Panc1 (cell line): ENCODE measurements around the gene TMEM106A. TPM values are rescaled to one million over a fixed set of nuclear protein-coding genes. Genes with fewer than 3 reads are reported as not detected.

Experiments used
- ATAC-seq: fragments of 200-7000 bp; cut with Tn5 transposase; 2 replicates; pipeline ENCODE4 v1.9.1; 2020; ENCODE audit warnings: mild to moderate bottlenecking, moderate library complexity
- BruUV-seq: library from RNA; stranded (reverse); fragments of 400-500 nt; replicated peaks from 2 replicates; lab custom pipeline; 2021; lab: Mats Ljungman, UMichigan
- CTCF ChIA-PET: fragments of 300-600 bp; sonication (Branson Sonifier 250); formaldehyde crosslinking; loops from one replicate; lab custom pipeline; 2022; ENCODE audit warnings: antibody characterized with exemption; lab: Charles Lee
- POLR2A ChIA-PET: fragments of 300-600 bp; sonication (Branson Sonifier 250); formaldehyde crosslinking; loops from one replicate; lab custom pipeline; 2022; ENCODE audit warnings: antibody characterized with exemption; lab: Charles Lee
- DNase-seq: peaks from one replicate; pipeline ENCODE4 v3.0.0-alpha.2; 2010; ENCODE audit warnings: low read depth, low spot score
- H3K27ac ChIP-seq: 2 replicates; pipeline ENCODE4 v1.5.1; 2011; ENCODE audit warnings: mild to moderate bottlenecking, low read length, inconsistent platforms
- H3K27me3 ChIP-seq: fragments of 200-500 bp; sonication (Bioruptor generic); 2 replicates; pipeline ENCODE4 v1.6.0; 2014; ENCODE audit warnings: low read length, inconsistent platforms; ENCODE audit not compliant: control insufficient read depth, insufficient read depth
- H3K36me3 ChIP-seq: fragments of 200-500 bp; sonication (Bioruptor generic); 2 replicates; pipeline ENCODE4 v1.5.1; 2014; ENCODE audit warnings: inconsistent platforms, mild to moderate bottlenecking, low read length, moderate library complexity; ENCODE audit not compliant: control insufficient read depth, insufficient read depth
- H3K4me1 ChIP-seq: 2 replicates; pipeline ENCODE4 v1.5.1; 2011; ENCODE audit warnings: inconsistent platforms, mild to moderate bottlenecking, low read length, moderate library complexity; ENCODE audit not compliant: control insufficient read depth, insufficient read depth
- H3K4me3 ChIP-seq, 2 experiments: 2 replicates each; pipeline ENCODE4 v1.5.1; 2011 to 2012; ENCODE audit warnings: low read depth in 2 of 2, low read length in 2 of 2, mild to moderate bottlenecking in 2 of 2, inconsistent platforms in 1 of 2, moderate library complexity in 1 of 2
- H3K9me3 ChIP-seq: fragments of 200-500 bp; sonication (Bioruptor generic); 2 replicates; pipeline ENCODE4 v1.5.1; 2014; ENCODE audit warnings: low read depth, mild to moderate bottlenecking, inconsistent platforms, low read length, moderate library complexity; ENCODE audit not compliant: control insufficient read depth, insufficient read depth
- CTCF ChIP-seq: fragments of 450-650 bp; IDR thresholded peaks from 2 replicates; pipeline ENCODE4 v1.5.1; 2017; ENCODE audit warnings: mild to moderate bottlenecking
- POLR2AphosphoS5 ChIP-seq: IDR thresholded peaks from 2 replicates; pipeline ENCODE4 v1.6.1; 2012; ENCODE audit warnings: mild to moderate bottlenecking, low read depth, low read length, moderate library complexity
- SIN3A ChIP-seq: IDR thresholded peaks from 2 replicates; pipeline ENCODE4 v1.6.1; 2012; ENCODE audit warnings: low read depth, mild to moderate bottlenecking, low read length, moderate library complexity, borderline replicate concordance; ENCODE audit not compliant: insufficient read depth
- TCF7L2 ChIP-seq: IDR thresholded peaks from 2 replicates; pipeline ENCODE4 v1.6.1; 2011; ENCODE audit warnings: mild to moderate bottlenecking, low read depth, low read length, inconsistent platforms
- in situ Hi-C: cut with HindIII; loops from 2 replicates; pipeline ENCODE4 v1.10.0; 2016; ENCODE audit warnings: low sequenced_read_pairs, low pct_unique_long_range_greater_than_20kb
- intact Hi-C: fragments of 100-400 bp; cut with micrococcal nuclease; formaldehyde crosslinking; loops from one replicate; pipeline ENCODE4 v1.10.0; 2022; ENCODE audit not compliant: unreplicated experiment
- total RNA-seq: library from RNA; stranded (reverse); gene quantifications from one replicate; pipeline ENCODE4 v1.2.1, GENCODE V29; 2021; ENCODE audit not compliant: unreplicated experiment
- TF ChIP-seq, protein P1 (sequence below), 2 experiments: IDR thresholded peaks; 2 replicates each; pipeline ENCODE4 v1.6.1; 2011 to 2012; ENCODE audit warnings: low read depth in 2 of 2, control low read depth in 1 of 2, low read length in 1 of 2, mild to moderate bottlenecking in 1 of 2, moderate library complexity in 1 of 2; ENCODE audit not compliant: insufficient read depth in 1 of 2

Gene TMEM106A
- total RNA-seq, 1 experiment from 2014 or later = 3.5 TPM

GRCh38 chr17:43210576-43210975 lies 1.1 kb upstream of the TMEM106A start:
- Histone ChIP-seq H3K36me3 (no peaks in the 10 kb centered on the region; the same call in 1 of the 2 replicates), H3K4me1 (peaks cover 11% of the 10 kb centered on the region), H3K27ac (peak overlapping the region; percentile 90), H3K4me3 (no peak overlapping the region), H3K27me3 (no peaks in the 10 kb centered on the region), H3K9me3 (no peaks in the 10 kb centered on the region)
- ATAC-seq (no peak), DNase-seq (no peak)
- intact Hi-C loops = no loop called here
- no peak for TF ChIP-seq POLR2AphosphoS5
- TF ChIP-seq, protein P1, sequence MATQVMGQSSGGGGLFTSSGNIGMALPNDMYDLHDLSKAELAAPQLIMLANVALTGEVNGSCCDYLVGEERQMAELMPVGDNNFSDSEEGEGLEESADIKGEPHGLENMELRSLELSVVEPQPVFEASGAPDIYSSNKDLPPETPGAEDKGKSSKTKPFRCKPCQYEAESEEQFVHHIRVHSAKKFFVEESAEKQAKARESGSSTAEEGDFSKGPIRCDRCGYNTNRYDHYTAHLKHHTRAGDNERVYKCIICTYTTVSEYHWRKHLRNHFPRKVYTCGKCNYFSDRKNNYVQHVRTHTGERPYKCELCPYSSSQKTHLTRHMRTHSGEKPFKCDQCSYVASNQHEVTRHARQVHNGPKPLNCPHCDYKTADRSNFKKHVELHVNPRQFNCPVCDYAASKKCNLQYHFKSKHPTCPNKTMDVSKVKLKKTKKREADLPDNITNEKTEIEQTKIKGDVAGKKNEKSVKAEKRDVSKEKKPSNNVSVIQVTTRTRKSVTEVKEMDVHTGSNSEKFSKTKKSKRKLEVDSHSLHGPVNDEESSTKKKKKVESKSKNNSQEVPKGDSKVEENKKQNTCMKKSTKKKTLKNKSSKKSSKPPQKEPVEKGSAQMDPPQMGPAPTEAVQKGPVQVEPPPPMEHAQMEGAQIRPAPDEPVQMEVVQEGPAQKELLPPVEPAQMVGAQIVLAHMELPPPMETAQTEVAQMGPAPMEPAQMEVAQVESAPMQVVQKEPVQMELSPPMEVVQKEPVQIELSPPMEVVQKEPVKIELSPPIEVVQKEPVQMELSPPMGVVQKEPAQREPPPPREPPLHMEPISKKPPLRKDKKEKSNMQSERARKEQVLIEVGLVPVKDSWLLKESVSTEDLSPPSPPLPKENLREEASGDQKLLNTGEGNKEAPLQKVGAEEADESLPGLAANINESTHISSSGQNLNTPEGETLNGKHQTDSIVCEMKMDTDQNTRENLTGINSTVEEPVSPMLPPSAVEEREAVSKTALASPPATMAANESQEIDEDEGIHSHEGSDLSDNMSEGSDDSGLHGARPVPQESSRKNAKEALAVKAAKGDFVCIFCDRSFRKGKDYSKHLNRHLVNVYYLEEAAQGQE (IDR thresholded peaks at IDR 0.05; ENCODE audit: insufficient read depth in 1 of 2, low read depth in 2 of 2, low read length in 1 of 2) = no peak
- TF ChIP-seq SIN3A = no peak
- no peak for TF ChIP-seq CTCF
- no peak for TF ChIP-seq TCF7L2
- BruUV-seq = no TSS peak
- CTCF ChIA-PET = no interaction called here
- in situ Hi-C loops = no loop called here
- POLR2A ChIA-PET = no interaction called here

GRCh38 chr17:43211123-43211479 lies 574 bp upstream of the TMEM106A start:
- no peaks in the 10 kb centered on the region; the same call in 1 of the 2 replicates for H3K36me3 ChIP-seq
- no peaks in the 10 kb centered on the region for H3K27me3 ChIP-seq
- TSS peak; percentile 81 for BruUV-seq
- H3K9me3 ChIP-seq = no peaks in the 10 kb centered on the region
- peak overlapping the region; percentile 52 to 74 for H3K4me3 ChIP-seq
- peaks cover 11% of the 10 kb centered on the region for H3K4me1 ChIP-seq
- ChIA-PET CTCF (no interaction called here), POLR2A (no interaction called here)
- TF ChIP-seq SIN3A (no peak), CTCF (no peak), TCF7L2 (no peak), POLR2AphosphoS5 (no peak)
- TF ChIP-seq, protein P1 (IDR thresholded peaks at IDR 0.05; ENCODE audit: insufficient read depth in 1 of 2, low read depth in 2 of 2, low read length in 1 of 2) = no peak
- DNase-seq = no peak
- no peak for ATAC-seq
- peak overlapping the region; percentile 90 for H3K27ac ChIP-seq
- intact Hi-C loops (no loop called here), in situ Hi-C loops (no loop called here)
